HCT116 (cell line): Measurements from ENCODE around the gene USP24. TPM values are rescaled to one million over a fixed set of nuclear protein-coding genes. Genes with fewer than 3 reads are reported as not detected.
A peak's percentile ranks its signal among the peaks of the same experiment; 100 is the strongest.

Experiments
- ATAC-seq: fragments of 200-7000 bp; cut with Tn5 transposase; 2 replicates; pipeline ENCODE4 v1.9.1; 2020; ENCODE audit warnings: mild to moderate bottlenecking, moderate library complexity
- BruUV-seq: library from RNA; stranded (reverse); fragments of 400-500 nt; replicated peaks from 2 replicates; lab custom pipeline; 2021; lab: Mats Ljungman, UMichigan
- CTCF ChIA-PET: fragments of 300-600 bp; sonication (Branson Sonifier 250); formaldehyde crosslinking; loops from one replicate; lab custom pipeline; 2021; ENCODE audit warnings: antibody characterized with exemption; lab: Charles Lee
- POLR2A ChIA-PET: fragments of 300-600, 350-600 bp; sonication (Branson Sonifier 250); formaldehyde crosslinking; loops from one replicate; lab custom pipeline; 2021; ENCODE audit warnings: antibody characterized with exemption; lab: Charles Lee
- RAD21 ChIA-PET, 2 experiments: fragments of 300-600 bp; sonication (Branson Sonifier 250); formaldehyde crosslinking; loops; one replicate each; lab custom pipeline; 2023; ENCODE audit warnings: low total read pairs in 2 of 2; ENCODE audit not compliant: uncharacterized antibody in 2 of 2, unreplicated experiment in 2 of 2, low non-redundant PET in 1 of 2; lab: Charles Lee
- DNase-seq: peaks from one replicate; pipeline ENCODE4 v3.0.0-alpha.2; 2010; ENCODE audit warnings: low read depth, low spot score
- H2AFZ ChIP-seq: fragments of 200-600 bp; shearing (Covaris generic), sonication (generic); 2 replicates; pipeline ENCODE4 v1.6.1; 2017; ENCODE audit warnings: low read depth, mixed run types, mixed read lengths, antibody characterized with exemption, low read length; ENCODE audit not compliant: poor library complexity, severe bottlenecking
- H3K27ac ChIP-seq: 2 replicates; pipeline ENCODE4 v1.5.1; 2012; ENCODE audit warnings: low read depth, low read length
- H3K27me3 ChIP-seq: fragments of 200-600 bp; sonication (generic); 2 replicates; pipeline ENCODE4 v1.6.1; 2016; ENCODE audit warnings: mixed run types, low read length, mixed read lengths; ENCODE audit not compliant: insufficient read depth
- H3K36me3 ChIP-seq, 2 experiments: fragments of 200-500 bp in 1 of 2; fragments of 200-600 bp in 1 of 2; sonication (Bioruptor generic) in 1 of 2; sonication (generic) in 1 of 2; 2 replicates each; pipeline versions ENCODE4 v1.5.1 to v1.6.1; 2014 to 2016; ENCODE audit warnings: low read length in 2 of 2, inconsistent platforms in 1 of 2, mixed read lengths in 1 of 2, mixed run types in 1 of 2; ENCODE audit not compliant: insufficient read depth in 2 of 2, control insufficient read depth in 1 of 2
- H3K4me1 ChIP-seq, 2 experiments: fragments of 200-600 bp in 1 of 2; sonication (generic) in 1 of 2; 2 replicates each; pipeline versions ENCODE4 v1.5.1 to v1.6.1; 2012 to 2017; ENCODE audit warnings: low read length in 2 of 2, inconsistent platforms in 1 of 2, mild to moderate bottlenecking in 1 of 2, mixed read lengths in 1 of 2, mixed run types in 1 of 2, moderate library complexity in 1 of 2; ENCODE audit not compliant: insufficient read depth in 2 of 2, control insufficient read depth in 1 of 2
- H3K4me2 ChIP-seq: fragments of 200-600 bp; sonication (generic); 2 replicates; pipeline ENCODE4 v1.6.1; 2017; ENCODE audit warnings: mixed run types, low read length, mixed read lengths
- H3K4me3 ChIP-seq, 2 experiments: fragments of 200-600 bp in 1 of 2; sonication (generic) in 1 of 2; replicated peaks in 1 of 2; 2 replicates each; pipeline ENCODE4 v1.5.1; 2011 to 2016; ENCODE audit warnings: low read length in 2 of 2, control low read depth in 1 of 2, low read depth in 1 of 2, mild to moderate bottlenecking in 1 of 2, mixed read lengths in 1 of 2, mixed run types in 1 of 2
- H3K79me2 ChIP-seq: fragments of 200-600 bp; sonication (generic); 2 replicates; pipeline ENCODE4 v1.6.1; 2017; ENCODE audit warnings: mild to moderate bottlenecking, mixed run types, low read length, moderate library complexity, mixed read lengths; ENCODE audit not compliant: insufficient read depth
- H3K9ac ChIP-seq: fragments of 200-600 bp; sonication (generic); 2 replicates; pipeline ENCODE4 v1.6.1; 2016; ENCODE audit warnings: low read length, mixed read lengths
- H3K9me2 ChIP-seq: fragments of 200-600 bp; sonication (generic), shearing (Covaris generic); 2 replicates; pipeline ENCODE4 v1.6.1; 2017; ENCODE audit warnings: mixed run types, mild to moderate bottlenecking, moderate library complexity; ENCODE audit not compliant: insufficient read depth
- H3K9me3 ChIP-seq, 2 experiments: fragments of 200-500 bp in 1 of 2; fragments of 200-600 bp in 1 of 2; sonication (Bioruptor generic) in 1 of 2; sonication (generic) in 1 of 2; 2 replicates each; pipeline ENCODE4 v1.6.1; 2014 to 2017; ENCODE audit warnings: low read length in 2 of 2, mixed read lengths in 2 of 2, inconsistent platforms in 1 of 2, low read depth in 1 of 2, mild to moderate bottlenecking in 1 of 2, mixed run types in 1 of 2, moderate library complexity in 1 of 2; ENCODE audit not compliant: control insufficient read depth in 1 of 2, insufficient read depth in 1 of 2
- H4K20me1 ChIP-seq: fragments of 200-600 bp; sonication (generic), shearing (Covaris generic); 2 replicates; pipeline ENCODE4 v1.6.1; 2017; ENCODE audit warnings: mixed run types, mild to moderate bottlenecking, moderate library complexity; ENCODE audit not compliant: insufficient read depth
- CEBPB ChIP-seq: IDR thresholded peaks from 2 replicates; pipeline ENCODE4 v1.6.1; 2012; ENCODE audit warnings: low read depth
- EGR1 ChIP-seq: IDR thresholded peaks from 2 replicates; pipeline ENCODE4 v1.6.1; 2012; ENCODE audit warnings: low read depth
- ELF1 ChIP-seq: IDR thresholded peaks from 2 replicates; pipeline ENCODE4 v1.6.1; 2012; ENCODE audit warnings: low read depth, borderline replicate concordance
- JUND ChIP-seq: IDR thresholded peaks from 2 replicates; pipeline ENCODE4 v1.6.1; 2012
- RAD21 ChIP-seq: IDR thresholded peaks from 2 replicates; pipeline ENCODE4 v1.6.1; 2012; ENCODE audit warnings: low read depth, mild to moderate bottlenecking
- SIN3A ChIP-seq: IDR thresholded peaks from 2 replicates; pipeline ENCODE4 v1.6.1; 2012; ENCODE audit warnings: low read depth
- SRF ChIP-seq: IDR thresholded peaks from 2 replicates; pipeline ENCODE4 v1.6.1; 2012; ENCODE audit warnings: low read depth
- TCF7L2 ChIP-seq: IDR thresholded peaks from 2 replicates; pipeline ENCODE4 v1.7.0; 2011; ENCODE audit warnings: borderline replicate concordance, inconsistent platforms; ENCODE audit not compliant: insufficient read depth, insufficient read length; ENCODE audit errors: extremely low read depth
- YY1 ChIP-seq: IDR thresholded peaks from 2 replicates; pipeline ENCODE4 v1.6.1; 2011; ENCODE audit warnings: low read length, low read depth, moderate library complexity, mild to moderate bottlenecking; ENCODE audit not compliant: insufficient replicate concordance; ENCODE audit errors: extremely low read depth
- ZNF274 ChIP-seq: fragments of 200-500 bp; sonication (Bioruptor generic); IDR thresholded peaks from 2 replicates; pipeline ENCODE4 v1.6.1; 2014; ENCODE audit warnings: mild to moderate bottlenecking, low read depth, low read length, inconsistent platforms
- intact Hi-C: fragments of 100-400 bp; cut with micrococcal nuclease; formaldehyde crosslinking; loops from 2 replicates; pipeline ENCODE4 v1.10.0; 2022
- total RNA-seq: library from RNA; stranded (reverse); gene quantifications from one replicate; pipeline ENCODE4 v1.2.1, GENCODE V29; 2021; ENCODE audit not compliant: unreplicated experiment
- TF ChIP-seq, protein P1 (sequence below): IDR thresholded peaks from 2 replicates; pipeline ENCODE4 v1.6.1; 2012
- TF ChIP-seq, protein P2 (sequence below), 3 experiments: fragments of 200-600 bp in 1 of 3; sonication (generic) in 1 of 3; IDR thresholded peaks in 2 of 3; conservative IDR thresholded peaks in 1 of 3; 2 replicates each; pipeline ENCODE4 v1.5.1; 2012 to 2017; ENCODE audit warnings: low read depth in 2 of 3, low read length in 2 of 3, antibody characterized with exemption in 1 of 3, borderline replicate concordance in 1 of 3, control low read depth in 1 of 3, mild to moderate bottlenecking in 1 of 3, mixed read lengths in 1 of 3, mixed run types in 1 of 3, moderate library complexity in 1 of 3; ENCODE audit not compliant: insufficient read depth in 1 of 3

Gene USP24
- total RNA-seq, 1 experiment from 2014 or later, result 34.2 TPM

DNA sequence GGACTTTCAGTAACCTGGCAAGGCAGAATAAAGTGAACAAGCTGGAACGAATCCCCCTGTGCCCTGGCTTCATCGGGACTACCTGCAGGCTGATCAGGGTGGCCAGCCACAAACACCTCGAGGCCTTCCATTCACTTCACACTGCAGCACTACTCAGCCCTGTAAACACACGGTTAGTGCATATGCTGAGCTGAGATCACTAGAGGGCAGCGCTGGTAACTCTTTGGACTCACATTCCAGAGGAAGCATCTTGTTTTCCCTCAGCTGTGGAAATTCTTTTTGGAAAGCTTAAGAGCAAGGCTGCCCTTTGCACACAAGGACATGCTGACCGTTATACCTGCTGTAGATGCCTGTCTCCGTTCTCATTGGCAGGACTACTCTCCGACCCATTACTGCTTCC is 143.7 kb downstream of the USP24 start:
- Histone ChIP-seq H3K36me3 (peaks cover 31 to 44% of the 10 kb centered on the region in 2 experiments; a peak in 3 of 4 replicates), H3K27ac (no peak overlapping the region), H3K4me3 (no peak overlapping the region), H3K27me3 (no peaks in the 10 kb centered on the region), H3K9me2 (no peaks in the 10 kb centered on the region), H3K79me2 (no peaks in the 10 kb centered on the region), H3K4me1 (no peaks in the 10 kb centered on the region), H4K20me1 (no peaks in the 10 kb centered on the region), H3K9me3 (no peaks in the 10 kb centered on the region), H3K9ac (no peak overlapping the region), H2AFZ (no peak overlapping the region), H3K4me2 (no peak overlapping the region)
- ChIA-PET POLR2A (no interaction called here), CTCF (interaction anchor here (0.6 to 1.9 kb wide), 7 partner anchors 20 to 1749 kb away, joined by 3 to 13 read pairs (median 4); no protein-coding TSS in a partner anchor), RAD21 (no interaction called here)
- intact Hi-C loops, result loop anchor here (2.0 kb wide), 1 partner anchor 205 kb away; no protein-coding TSS in a partner anchor
- TF ChIP-seq RAD21 (peak; percentile 59), ZNF274 (no peak), SRF (no peak), ELF1 (no peak), SIN3A (no peak), CEBPB (no peak), JUND (no peak), EGR1 (no peak), TCF7L2 (no peak), YY1 (no peak)
- TF ChIP-seq, protein P1, sequence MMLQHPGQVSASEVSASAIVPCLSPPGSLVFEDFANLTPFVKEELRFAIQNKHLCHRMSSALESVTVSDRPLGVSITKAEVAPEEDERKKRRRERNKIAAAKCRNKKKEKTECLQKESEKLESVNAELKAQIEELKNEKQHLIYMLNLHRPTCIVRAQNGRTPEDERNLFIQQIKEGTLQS, result no peak
- TF ChIP-seq, protein P2, sequence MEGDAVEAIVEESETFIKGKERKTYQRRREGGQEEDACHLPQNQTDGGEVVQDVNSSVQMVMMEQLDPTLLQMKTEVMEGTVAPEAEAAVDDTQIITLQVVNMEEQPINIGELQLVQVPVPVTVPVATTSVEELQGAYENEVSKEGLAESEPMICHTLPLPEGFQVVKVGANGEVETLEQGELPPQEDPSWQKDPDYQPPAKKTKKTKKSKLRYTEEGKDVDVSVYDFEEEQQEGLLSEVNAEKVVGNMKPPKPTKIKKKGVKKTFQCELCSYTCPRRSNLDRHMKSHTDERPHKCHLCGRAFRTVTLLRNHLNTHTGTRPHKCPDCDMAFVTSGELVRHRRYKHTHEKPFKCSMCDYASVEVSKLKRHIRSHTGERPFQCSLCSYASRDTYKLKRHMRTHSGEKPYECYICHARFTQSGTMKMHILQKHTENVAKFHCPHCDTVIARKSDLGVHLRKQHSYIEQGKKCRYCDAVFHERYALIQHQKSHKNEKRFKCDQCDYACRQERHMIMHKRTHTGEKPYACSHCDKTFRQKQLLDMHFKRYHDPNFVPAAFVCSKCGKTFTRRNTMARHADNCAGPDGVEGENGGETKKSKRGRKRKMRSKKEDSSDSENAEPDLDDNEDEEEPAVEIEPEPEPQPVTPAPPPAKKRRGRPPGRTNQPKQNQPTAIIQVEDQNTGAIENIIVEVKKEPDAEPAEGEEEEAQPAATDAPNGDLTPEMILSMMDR (IDR thresholded peaks at IDR 0.05 in 2 of 3, conservative IDR thresholded peaks at IDR 0.05 in 1 of 3; ENCODE audit: borderline replicate concordance in 1 of 3, insufficient read depth in 1 of 3, low read depth in 2 of 3, low read length in 2 of 3), result peak; percentile 43 to 59 (median 56); a peak in 5 of 6 replicates
- peak; percentile 93 for ATAC-seq
- DNase-seq, result no peak
- BruUV-seq, result no TSS peak
